Measurements from ENCODE around the gene IQSEC1. TPM values are rescaled to one million over a fixed set of nuclear protein-coding genes. Genes with fewer than 3 reads are reported as not detected.

Gene IQSEC1
- total RNA-seq, 1 donor from 2014 or later: 57.1 TPM

DNA sequence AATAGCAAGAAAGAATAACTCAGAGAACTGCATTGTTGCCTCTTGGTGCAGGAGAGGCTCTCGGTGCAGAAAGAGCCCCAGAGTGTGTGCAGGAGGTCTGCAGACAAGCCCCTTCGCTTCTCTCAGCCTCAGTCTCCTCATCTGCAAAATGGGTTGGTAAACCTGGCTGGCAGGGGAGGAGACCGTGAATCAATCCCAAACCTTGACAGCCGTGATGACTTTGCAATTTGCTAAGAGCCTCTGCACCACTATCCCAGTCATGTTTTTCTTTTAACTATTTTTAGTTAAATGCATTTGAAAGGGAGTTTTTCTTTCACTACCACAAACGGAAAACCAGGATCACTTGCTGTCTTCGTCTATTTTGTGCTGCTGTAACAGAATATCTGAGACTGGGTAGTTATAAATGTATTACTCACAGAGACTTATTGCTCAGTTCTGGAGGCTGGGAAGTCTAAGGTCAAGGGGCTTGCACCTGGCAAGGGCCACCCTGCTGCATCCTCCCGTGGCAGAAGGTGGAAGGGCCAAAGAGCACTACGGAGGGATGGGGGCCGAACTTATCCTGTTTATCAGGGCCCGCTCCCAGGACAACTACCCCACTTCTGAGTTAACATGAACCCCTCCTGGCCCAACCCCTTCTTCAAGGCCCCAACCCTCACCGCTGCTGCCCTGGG lies 14.2 kb upstream of the IQSEC1 start:
- no peak for DNase-seq (ENCODE audit: extremely low read depth, low read depth, low spot score)

DNA sequence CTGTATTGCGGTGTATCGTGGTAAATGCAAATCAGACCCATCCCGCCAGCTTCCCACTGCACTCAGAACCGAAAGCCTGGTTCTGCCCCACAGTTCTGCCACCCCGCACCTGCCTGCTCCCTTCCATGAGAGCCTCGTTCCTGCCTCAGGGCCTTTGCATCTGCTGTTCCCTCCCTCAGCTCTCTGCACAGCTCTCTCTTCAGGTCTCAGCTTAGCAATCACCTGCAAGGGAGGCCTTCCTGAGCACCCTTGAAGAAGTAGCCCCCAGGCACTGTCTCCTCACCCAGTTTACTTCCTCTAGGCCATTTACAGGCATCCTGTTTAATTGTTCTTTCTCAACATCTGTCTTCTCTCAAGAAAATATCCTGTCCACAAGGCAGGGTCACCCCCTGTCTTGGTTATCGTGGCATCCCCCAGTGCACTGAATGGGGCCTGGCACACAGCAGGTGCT lies 13.3 kb upstream of the IQSEC1 start:
- DNase-seq (ENCODE audit: extremely low read depth, low read depth, low spot score): no peak

DNA sequence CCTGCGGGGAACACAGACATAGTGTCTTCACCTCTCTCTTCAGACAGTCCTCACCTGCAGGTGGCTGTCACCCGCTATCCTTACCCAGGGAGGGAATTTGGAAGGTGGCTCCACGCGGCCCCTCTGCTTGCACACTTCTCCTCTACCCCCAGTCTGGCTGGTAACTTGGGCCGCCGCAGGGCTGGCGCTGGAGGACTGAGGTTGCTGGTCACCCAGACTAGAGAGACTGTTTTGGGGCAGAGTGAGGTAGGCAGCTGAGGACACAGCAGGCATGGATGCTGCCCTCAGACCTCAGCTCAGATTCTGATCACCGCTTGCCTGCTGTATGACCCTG lies 12.6 kb upstream of the IQSEC1 start:
- DNase-seq (ENCODE audit: extremely low read depth, low read depth, low spot score): no peak

DNA sequence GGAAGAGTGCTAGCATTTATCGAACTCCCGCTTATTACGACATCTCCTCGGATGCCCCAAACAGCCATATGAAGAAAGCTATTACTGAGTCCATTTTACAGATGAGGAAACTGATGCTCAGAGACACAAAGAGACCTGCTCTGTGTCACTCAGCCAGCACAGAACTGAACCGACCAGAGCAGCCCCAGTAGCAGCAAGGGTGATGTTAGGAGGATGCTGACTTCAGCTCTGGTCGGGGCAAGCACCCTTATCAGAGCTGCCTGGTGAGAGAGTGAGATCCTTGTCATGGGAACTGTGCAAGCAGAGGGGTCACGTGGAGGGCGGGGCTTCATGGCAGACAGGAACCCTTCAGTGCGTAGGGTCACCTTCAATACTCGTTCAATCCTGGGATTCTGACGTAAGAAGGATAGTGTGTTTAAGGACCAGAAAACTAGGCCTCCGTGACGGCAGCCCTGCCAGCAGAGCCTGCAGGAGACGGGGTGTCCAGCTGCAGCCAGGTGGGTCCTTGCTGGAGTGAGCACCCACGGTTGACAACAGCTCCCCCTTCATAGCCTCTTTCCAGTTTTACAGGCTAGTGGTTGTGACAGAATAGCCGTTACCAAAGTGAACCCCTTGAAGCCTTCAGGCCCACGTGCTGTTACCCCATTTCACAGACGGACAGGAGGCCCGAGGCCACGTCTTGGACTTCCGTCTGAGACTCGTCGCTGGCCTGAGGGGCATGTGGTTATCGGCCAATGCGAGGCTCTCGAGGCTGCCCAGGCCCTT lies 12.0 kb upstream of the IQSEC1 start:
- DNase-seq (ENCODE audit: extremely low read depth, low read depth, low spot score): no peak

DNA sequence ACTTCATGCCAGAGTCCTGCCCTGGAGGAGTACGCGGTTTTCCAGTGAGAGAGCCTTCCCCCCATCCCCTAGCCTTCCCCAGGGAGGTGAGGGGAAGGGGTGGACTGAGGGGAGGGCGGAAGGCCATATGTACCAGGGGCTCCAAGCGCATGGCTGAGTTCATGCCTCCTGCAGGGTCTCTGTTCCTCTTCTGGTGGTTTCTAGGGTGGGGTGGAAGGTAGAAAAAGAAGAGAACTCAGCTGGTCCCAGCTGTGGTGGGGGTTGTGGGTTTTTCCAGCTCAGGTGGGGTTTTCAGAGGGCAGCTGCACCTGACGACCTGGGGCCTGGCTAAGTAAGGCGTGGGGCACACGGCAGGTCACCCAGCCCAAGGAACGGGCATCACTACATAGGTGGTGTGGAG lies 10.7 kb upstream of the IQSEC1 start:
- DNase-seq (ENCODE audit: extremely low read depth, low read depth, low spot score): no peak

DNA sequence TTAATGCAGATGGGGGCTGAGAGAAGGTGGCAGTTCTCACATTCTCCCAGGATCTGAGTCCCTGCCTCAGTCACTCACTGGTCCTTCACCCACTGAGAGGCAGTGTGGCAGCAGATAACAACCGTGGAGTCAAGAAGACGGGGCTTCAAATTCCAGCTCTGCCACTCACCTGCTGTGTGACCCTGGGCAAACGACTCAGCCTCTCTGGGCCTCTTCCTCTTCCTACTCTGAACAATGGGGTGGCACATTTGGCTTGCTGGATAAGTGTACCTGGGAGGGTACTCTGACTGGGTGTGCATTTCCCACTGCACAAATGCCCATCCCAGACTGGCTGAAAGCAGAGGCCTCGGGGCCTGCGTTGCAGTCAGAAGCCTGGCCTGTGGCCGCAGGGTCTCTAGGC lies 10.0 kb upstream of the IQSEC1 start:
- no peak for DNase-seq (ENCODE audit: extremely low read depth, low read depth, low spot score)

DNA sequence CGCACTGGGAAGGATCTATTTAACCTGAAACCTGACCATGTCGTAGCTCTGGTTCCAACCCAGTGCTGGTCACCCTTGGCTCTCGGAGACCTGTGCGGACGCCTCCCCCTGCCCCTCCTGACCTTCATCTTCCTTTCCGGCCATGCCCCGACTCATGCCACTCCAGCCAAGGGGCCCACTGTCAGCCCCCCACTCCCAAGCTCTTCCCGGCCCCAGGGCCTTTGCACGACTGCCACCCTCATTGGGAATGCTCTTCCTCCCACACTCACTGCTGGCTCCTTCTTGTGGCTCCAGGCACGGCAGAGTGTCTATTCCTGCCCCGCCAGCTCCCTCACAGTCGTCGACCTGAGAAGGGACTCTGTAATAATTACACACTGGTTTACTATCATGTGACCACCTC lies 9.4 kb upstream of the IQSEC1 start:
- no peak for DNase-seq (ENCODE audit: extremely low read depth, low read depth, low spot score)

DNA sequence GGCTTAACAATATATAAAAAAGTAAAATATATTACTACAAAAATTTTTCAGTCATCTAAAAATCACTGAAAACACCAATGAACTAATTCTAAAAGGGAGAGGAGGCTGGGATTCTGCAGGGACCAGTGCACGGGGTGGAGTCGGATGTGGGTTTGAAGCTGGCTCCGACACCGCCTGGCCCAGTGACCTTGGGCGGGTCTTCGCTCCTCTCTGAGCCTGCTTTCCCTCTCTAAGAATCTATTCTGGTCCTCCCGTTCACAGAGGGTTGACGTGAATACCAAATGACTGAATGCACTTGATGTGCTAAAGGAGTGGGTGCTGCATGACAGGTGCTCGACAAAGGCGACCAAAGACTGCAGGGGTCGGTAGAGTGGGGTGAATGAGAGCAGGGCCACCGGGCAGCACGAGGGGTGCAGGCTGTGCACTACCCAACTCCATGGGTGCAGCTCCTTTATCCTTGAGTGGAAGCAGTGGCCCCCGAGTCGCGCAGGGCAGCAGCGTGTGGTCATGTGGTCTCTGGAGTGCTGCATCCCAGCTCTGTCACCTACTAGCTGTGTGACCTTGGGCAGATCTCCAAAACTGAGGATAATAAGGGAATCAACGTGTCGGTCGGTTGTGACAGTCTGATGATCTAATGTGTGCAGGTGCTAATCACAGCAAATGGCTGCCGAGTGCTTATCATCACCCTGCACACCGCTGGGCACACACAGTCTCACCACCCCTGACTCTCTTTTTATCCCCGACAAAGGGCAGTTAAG lies 8.6 kb upstream of the IQSEC1 start:
- DNase-seq (ENCODE audit: extremely low read depth, low read depth, low spot score): no peak

DNA sequence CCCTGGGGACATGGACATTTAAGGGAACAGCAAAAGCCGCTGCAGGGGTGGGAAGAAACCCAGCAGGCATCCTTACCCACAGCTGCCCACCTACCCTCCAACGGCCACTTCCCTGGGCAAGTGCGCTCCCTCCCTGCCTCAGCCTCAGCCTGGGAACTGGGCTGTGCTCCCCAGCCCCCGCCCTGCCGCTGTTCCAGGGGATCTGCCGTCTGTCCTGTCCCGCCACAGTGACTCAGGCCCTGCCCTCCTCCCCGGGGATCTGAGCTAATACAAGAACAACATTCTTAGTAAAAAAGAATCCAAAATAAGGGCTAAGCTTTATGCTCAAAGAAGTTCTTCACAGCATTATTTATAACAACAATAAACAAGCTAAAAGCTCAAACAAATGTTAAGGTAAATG lies 7.4 kb upstream of the IQSEC1 start:
- no peak for DNase-seq (ENCODE audit: extremely low read depth, low read depth, low spot score)

DNA sequence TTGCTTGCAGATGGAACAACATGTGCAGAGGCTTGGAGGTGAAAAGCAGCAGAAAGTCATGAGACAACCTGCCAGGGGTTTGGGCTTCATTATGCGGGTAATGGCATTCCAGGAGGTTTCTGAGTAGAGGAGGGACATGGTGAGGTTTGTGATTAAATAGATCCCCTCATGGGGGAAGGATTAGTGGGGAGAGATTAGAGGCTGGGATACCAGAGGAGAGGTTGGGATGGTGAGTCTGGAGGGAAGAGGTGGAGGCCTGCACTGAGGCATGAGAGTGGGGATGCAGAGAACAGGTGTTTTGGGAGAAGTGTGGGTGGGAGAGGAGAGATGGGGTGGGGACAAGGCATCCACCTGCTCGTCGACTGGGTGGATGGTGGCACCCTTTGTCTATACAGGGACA lies 6.8 kb upstream of the IQSEC1 start:
- no peak for DNase-seq (ENCODE audit: extremely low read depth, low read depth, low spot score)

DNA sequence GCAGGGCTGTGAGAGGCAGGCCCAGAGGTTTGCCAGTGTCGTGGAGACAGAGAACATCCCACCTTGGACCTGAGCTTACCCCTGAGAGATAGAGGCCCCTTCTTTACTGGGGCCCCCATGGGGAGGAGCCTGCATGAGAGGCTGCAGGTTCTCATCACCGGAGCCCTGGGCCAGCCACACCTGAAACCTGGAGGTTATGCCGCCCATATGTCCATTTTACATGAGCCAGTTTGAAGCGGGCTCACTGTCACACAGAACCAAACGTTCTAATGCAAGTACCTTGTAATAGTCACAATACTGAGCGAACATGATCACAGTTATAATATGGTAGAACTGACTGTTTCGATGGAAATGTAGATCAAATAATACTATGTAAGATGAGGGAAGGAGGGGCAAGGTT lies 6.3 kb upstream of the IQSEC1 start:
- no peak for DNase-seq (ENCODE audit: extremely low read depth, low read depth, low spot score)

DNA sequence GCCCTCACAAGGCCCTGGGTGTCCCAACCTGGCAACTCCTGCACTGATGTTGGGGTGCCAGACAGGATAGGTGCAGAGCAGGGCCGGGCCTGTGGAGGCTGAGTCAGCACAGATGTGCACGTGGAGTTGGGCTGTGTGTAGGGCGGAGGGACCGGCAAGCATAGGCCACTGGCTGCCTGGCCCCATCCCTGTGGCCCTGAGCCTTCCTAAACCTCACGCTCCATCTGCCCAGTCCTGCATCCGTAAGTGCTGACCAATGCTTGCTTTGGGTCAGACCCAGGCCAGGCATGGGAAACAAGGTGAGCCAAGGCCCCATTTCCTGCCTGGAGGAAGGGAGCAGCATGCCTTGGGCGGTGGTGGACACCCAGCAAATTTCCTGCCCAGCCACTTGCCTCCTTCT lies 5.8 kb upstream of the IQSEC1 start:
- no peak for DNase-seq (ENCODE audit: extremely low read depth, low read depth, low spot score)

DNA sequence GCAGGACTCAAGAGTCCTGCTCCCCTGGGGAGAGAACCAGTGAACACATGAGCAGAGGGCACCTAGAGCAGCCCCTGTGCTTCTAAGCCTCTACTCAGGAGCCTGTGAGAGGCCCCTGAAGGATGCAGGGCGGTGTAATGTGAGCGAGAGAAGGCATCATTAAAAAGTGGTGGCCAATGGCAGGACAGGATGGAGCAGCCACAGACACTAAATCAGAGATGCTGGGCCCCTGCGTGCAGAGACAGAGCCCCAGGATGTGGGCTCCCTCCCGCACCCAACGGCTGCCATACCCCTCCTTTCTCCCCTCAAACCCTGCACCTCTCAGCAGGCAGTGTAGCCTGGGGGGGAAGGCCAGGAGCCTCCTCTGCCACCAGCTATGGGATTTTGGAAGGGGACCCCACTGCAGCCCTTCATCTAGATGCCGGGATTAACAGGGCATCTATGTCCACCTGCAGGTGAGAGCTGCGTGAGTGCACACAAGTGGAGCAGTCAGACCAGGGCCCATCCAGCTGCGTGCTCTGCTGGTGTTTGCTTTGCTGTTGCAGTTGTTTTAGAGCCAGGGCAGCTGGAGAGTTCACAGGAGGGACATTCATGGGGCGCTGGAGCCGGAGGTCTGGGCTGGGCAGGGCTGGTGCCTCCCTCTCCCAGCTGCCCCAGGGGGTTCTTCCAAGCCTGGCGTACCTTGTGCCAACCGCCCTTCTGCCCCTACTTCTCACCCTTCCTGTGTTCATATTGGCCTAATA lies 5.1 kb upstream of the IQSEC1 start:
- no peak for DNase-seq (ENCODE audit: extremely low read depth, low read depth, low spot score)

DNA sequence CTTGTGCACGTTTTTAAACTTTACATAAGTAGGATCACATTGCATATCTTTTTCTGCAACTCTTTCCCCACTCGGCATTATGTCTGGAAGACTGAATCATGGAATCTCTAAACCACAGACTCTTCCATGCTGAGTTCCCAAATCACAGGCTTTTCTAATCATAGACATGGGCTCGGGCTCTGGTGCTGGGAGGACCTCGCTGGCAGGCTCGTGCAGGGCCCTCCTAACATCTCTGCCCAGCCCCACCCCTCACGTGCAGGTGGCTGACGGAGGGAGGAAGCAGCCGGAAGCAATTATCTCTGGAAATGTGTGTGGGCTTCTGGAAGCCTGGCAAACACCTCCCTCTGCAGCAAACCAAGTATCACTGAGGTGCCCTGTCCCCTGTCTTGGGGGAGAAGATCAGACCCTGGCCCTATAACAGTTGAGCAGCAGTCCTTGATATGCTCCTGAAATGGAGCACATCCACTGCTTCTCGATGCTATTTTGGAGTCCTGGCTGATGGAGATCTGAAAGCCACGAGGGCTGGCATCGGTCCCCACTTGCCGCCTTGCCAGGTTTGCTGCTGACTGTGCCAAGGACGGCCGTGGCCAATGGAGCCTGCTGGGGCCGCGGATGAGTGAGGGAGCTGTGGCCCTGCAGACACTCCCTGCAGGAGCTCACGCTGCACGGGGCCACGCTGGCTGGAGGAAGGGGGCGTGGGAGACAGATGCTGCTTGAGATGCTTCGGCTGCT lies 4.4 kb upstream of the IQSEC1 start:
- no peak for DNase-seq (ENCODE audit: extremely low read depth, low read depth, low spot score)

DNA sequence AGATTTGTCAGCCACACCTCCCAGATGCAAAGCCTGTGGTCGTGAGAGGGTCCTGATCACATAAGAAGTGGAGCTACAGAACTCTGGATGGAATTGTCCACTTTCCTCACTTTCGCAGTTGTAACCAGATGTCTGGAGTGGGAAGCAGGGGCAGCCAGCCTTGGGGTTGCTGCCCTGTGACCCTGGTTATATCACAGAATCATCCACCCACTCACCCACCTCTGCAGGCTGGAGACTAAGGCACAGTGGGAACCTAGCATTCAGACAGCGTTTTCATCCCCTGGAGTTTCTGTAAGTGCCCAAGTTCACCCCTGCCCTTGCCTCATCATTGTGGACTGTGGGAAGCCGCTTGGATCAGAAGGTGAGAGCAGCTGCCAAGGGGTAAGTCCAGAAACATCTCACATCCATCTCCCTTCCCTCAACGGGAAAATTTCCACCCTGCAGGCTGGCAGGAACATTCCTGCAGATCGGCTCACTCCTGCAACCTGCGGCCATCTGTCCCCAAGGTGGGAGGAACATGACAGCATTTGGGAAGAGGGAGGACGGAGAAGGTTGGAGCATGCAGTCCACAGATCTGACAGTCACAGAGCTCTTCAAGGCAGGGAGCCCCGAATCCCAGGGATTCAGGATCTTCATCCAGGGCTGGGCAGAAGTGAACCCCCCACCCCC lies 2.9 kb upstream of the IQSEC1 start:
- no peak for DNase-seq (ENCODE audit: extremely low read depth, low read depth, low spot score)

DNA sequence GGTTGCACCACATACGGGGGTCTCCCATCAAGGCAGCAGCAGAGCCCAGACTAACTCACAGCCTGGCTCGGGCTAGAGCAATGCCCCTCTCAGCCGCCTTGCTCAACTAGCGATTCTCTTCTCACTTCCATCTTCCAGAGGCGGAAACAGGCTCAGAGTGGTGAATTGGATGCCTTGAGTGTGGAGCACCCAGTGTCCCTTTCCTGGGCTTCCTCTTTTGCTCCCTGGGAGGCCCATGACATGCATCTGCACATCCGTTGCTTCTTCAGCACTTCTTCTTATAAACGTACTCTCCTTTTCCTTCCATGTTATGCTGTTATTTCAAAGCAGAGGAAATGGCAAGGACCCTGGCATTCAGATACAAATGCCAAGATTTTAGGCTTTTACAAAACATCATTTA lies 2.1 kb upstream of the IQSEC1 start:
- no peak for DNase-seq (ENCODE audit: extremely low read depth, low read depth, low spot score)

DNA sequence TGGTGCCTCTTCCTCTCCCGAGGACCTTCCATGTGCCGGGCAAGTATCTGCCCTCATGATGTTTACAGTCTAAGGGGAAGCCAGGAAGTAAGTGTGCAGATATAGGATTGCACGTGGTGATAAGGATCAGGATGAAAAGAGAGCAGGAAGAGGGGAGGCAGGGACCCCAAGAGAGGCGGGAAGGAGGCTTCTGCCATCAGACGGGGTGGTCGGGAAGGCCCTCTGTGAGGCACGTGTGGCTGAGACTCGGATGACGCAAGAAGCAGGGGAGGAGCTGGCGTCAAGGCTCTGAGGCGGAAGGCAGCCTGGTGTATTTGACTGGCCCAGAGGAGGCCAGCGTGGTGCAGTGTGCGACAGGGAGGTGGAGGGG lies 762 bp upstream of the IQSEC1 start:
- no peak for DNase-seq (ENCODE audit: extremely low read depth, low read depth, low spot score)

DNA sequence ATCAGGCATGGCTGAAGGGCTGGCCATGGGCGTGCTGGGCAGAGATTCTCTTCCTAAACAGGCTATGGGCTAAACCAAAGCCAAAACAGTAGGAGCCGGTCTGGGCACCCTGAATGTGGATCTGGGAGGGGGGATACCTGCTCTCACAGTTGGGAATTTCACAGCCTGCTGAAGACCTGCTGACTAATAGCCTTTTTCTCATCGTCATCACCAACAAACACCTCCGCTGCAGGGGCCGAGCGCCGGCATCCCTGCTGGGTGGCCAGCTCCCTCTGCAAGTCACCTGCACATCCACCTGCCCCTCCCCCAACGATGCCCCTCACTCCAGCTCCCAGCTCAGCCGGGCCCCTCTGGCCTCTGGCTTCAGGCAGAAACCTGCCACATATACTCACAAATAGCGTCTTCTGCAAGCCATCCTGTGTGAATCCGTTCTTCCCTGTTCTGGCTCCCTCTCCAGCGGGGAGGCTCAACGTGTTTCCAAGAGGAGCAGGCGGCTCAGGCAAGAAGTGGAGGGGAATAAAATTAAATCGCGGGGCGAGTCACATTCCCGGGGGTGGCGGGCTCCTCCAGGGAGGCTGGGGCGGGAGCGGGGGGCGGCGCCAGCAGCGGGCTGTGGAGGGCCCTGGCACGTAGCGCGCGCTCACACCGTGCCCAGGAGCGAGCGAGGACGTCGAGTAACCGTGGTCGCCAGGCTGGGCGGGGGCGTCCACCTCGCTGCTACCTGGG lies 466 bp downstream of the IQSEC1 start:
- no peak for DNase-seq (ENCODE audit: extremely low read depth, low read depth, low spot score)

DNA sequence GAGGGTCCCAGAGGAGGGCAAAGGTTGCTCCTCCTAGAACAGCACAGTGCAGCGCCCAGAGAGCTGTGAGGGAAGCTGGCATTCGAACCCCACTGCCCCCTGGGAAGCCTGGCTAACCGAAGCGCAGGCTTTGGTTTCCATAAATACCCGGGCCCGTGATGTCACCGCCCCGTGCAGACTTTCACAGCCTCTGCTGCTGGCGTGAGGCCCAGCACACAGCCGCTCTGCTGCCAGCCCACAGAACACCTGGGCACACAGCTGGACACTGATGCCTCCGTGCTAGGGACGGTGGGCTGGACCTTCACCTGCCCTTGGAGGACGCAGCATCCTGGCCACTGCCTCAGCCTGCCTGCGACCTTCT lies 1.0 kb downstream of the IQSEC1 start:
- DNase-seq (ENCODE audit: extremely low read depth, low read depth, low spot score): no peak

DNA sequence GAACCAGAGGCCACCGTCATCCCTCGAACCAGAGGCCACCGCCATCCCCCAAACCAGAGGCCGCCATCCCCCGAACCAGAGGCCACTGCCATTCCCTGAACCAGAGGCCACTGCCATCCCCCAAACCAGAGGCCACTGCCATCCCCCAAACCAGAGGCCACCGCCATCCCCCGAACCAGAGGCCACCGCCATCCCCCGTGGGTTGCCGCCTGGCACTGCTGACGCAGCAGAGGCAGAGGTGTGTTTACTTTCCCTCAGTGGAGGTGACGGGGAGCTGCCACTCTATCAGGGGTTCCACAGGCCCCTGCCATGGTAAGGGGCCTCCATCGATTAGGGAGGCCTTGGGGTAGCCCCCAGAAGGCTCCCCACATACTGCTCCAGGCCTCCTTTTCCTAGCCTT lies 1.5 kb downstream of the IQSEC1 start:
- DNase-seq (ENCODE audit: extremely low read depth, low read depth, low spot score): no peak
